ENCODE results near the gene ALPK1. TPM values are rescaled to one million over a fixed set of nuclear protein-coding genes. Genes with fewer than 3 reads are reported as not detected.
"Not testable (repeated sequence)": the region's sequence is repeated elsewhere in the genome, so short reads cannot be mapped to it uniquely, and the experiment has no call there.

The ALPK1 gene
- total RNA-seq, 1 donor from 2014 or later, result 5.5 TPM

- no peak overlapping the region for H3K4me3 ChIP-seq (ENCODE audit: low read depth, low read length)
- no peak for DNase-seq (ENCODE audit: low read depth)
- no peak for TF ChIP-seq CTCF (conservative IDR thresholded peaks at IDR 0.05; ENCODE audit: low read depth, low read length)
Observed at GRCh38 chr4:112472318-112472717, 175.1 kb downstream of the ALPK1 start.

DNA sequence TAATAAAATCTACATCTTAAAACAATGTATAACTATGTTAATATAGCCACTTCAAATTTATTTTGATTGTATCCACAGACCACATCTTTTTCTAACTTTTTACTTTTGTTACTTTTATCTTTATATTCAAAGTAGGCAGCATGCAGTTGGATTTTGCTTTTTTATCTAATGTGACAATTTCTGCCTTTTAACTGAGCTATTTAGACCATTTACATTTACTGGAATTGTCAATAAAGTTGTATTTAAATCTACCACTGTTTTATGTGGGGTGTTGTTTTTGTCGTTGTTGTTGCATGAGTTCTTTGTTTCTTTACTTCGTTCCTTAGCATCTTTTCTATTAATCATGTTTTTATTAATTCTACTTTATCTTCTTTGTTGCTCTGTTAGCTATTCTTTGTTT is 176.8 kb downstream of the ALPK1 start:
- no peak for TF ChIP-seq CTCF (conservative IDR thresholded peaks at IDR 0.05; ENCODE audit: low read depth, low read length)
- H3K4me3 ChIP-seq (ENCODE audit: low read depth, low read length), result no peak overlapping the region
- no peak for DNase-seq (ENCODE audit: low read depth)

GRCh38 chr4:112485930-112486329 is 188.8 kb downstream of the ALPK1 start:
- TF ChIP-seq CTCF (conservative IDR thresholded peaks at IDR 0.05; ENCODE audit: low read depth, low read length), result no peak
- H3K4me3 ChIP-seq (ENCODE audit: low read depth, low read length), result no peak overlapping the region
- peak; percentile 18 for DNase-seq (ENCODE audit: low read depth)

GRCh38 chr4:112490808-112491207 is 193.6 kb downstream of the ALPK1 start:
- H3K4me3 ChIP-seq (ENCODE audit: low read depth, low read length); DNase-seq (ENCODE audit: low read depth): not testable (repeated sequence)

Other genes with a start within 250 kb of the ALPK1 start
- 1.1 and 1.4 TPM in 2 replicates for gene FAM241A, start 151.9 kb upstream of the ALPK1 start, total RNA-seq
- gene AP1AR, start 65.6 kb upstream of the ALPK1 start, total RNA-seq, result 16.9 and 19.1 TPM in 2 replicates
- gene TIFA, start 11.5 kb upstream of the ALPK1 start, total RNA-seq, result 11.9 and 14.3 TPM in 2 replicates
- not detected in 2 replicates for gene NEUROG2, start 218.8 kb downstream of the ALPK1 start, total RNA-seq

Measured in epithelial cell of proximal tubule (primary cell).